ENCODE results near the gene KIZ. TPM values are rescaled to one million over a fixed set of nuclear protein-coding genes. Genes with fewer than 3 reads are reported as not detected.

Gene KIZ
- total and polyA plus RNA-seq, 2 donors (not counting 1 experiment from before 2014, with no cell fraction given) = 19.7 to 40.4 TPM

GRCh38 chr20:21237956-21238799 lies 112.3 kb downstream of the KIZ start:
- Histone ChIP-seq H3K27ac (ENCODE audit: low read length in 2 of 2) (no peak overlapping the region), H3K4me2 (replicated peaks; ENCODE audit: low read depth, low read length, poor library complexity, severe bottlenecking) (no peak overlapping the region), H3K79me2 (ENCODE audit: control insufficient read depth, insufficient read depth, low read length) (no peaks in the 10 kb centered on the region), H3K36me3 (replicated peaks in 1 of 2; ENCODE audit: control extremely low read depth in 1 of 2, control insufficient read depth in 1 of 2, extremely low read depth in 1 of 2, insufficient read depth in 2 of 2, low read length in 1 of 2) (peaks cover 0 to 11% of the 10 kb centered on the region in 2 experiments), H3K4me3 (ENCODE audit: control extremely low read depth in 1 of 5, extremely low read depth in 1 of 5, insufficient read depth in 1 of 5, low read depth in 2 of 5, low read length in 4 of 5) (no peak overlapping the region), H2AFZ (ENCODE audit: insufficient read depth, low read depth, low read length, poor library complexity, severe bottlenecking) (no peak overlapping the region), H3K27me3 (replicated peaks in 1 of 4; ENCODE audit: control extremely low read depth in 1 of 4, control insufficient read depth in 3 of 4, insufficient read depth in 4 of 4, low read length in 3 of 4) (no peaks in the 10 kb centered on the region), H3K9ac (ENCODE audit: low read length) (no peak overlapping the region), H4K20me1 (ENCODE audit: control insufficient read depth, insufficient read depth, low read length, poor library complexity, severe bottlenecking) (no peaks in the 10 kb centered on the region), H3K4me1 (ENCODE audit: control insufficient read depth in 2 of 2, insufficient read depth in 2 of 2, low read length in 2 of 2) (peaks cover 0 to 4% of the 10 kb centered on the region in 2 donors), H3K9me3 (ENCODE audit: control extremely low read depth in 1 of 3, control insufficient read depth in 2 of 3, insufficient read depth in 1 of 3, low read length in 2 of 3) (no peaks in the 10 kb centered on the region)
- 94% methylated on average over 8 of the region's 10 CpGs for WGBS (ENCODE audit: insufficient coverage)
- Mint-ChIP-seq H3K4me3 (no peak overlapping the region), H3K4me1 (peaks cover 1% of the 10 kb centered on the region), H3K27ac (no peak overlapping the region), H3K9me3 (ENCODE audit: insufficient read depth) (no peaks in the 10 kb centered on the region), H3K27me3 (no peaks in the 10 kb centered on the region)
- DNase-seq (no peak), ATAC-seq (ENCODE audit: low read depth) (no peak)
- TF ChIP-seq EZH2 (IDR thresholded peaks at IDR 0.05; ENCODE audit: borderline replicate concordance, insufficient read depth, low read depth, low read length, poor library complexity, severe bottlenecking) = no peak
- TF ChIP-seq, protein P1, sequence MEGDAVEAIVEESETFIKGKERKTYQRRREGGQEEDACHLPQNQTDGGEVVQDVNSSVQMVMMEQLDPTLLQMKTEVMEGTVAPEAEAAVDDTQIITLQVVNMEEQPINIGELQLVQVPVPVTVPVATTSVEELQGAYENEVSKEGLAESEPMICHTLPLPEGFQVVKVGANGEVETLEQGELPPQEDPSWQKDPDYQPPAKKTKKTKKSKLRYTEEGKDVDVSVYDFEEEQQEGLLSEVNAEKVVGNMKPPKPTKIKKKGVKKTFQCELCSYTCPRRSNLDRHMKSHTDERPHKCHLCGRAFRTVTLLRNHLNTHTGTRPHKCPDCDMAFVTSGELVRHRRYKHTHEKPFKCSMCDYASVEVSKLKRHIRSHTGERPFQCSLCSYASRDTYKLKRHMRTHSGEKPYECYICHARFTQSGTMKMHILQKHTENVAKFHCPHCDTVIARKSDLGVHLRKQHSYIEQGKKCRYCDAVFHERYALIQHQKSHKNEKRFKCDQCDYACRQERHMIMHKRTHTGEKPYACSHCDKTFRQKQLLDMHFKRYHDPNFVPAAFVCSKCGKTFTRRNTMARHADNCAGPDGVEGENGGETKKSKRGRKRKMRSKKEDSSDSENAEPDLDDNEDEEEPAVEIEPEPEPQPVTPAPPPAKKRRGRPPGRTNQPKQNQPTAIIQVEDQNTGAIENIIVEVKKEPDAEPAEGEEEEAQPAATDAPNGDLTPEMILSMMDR (IDR thresholded peaks at IDR 0.05) = no peak
- ChIA-PET POLR2A (no interaction called here), CTCF (interaction anchor here (0.9 to 6.1 kb wide), 3 partner anchors 265 to 333 kb away, joined by 3 to 70 read pairs (median 23); no protein-coding TSS in a partner anchor)
- intact Hi-C loops (cut with micrococcal nuclease) = loop anchor here (10.0 kb wide), 2 partner anchors 107 to 373 kb away; no protein-coding TSS in a partner anchor
